ENCODE measurements around the gene UBAC2. TPM values are rescaled to one million over a fixed set of nuclear protein-coding genes. Genes with fewer than 3 reads are reported as not detected.

Gene UBAC2
- total and polyA plus RNA-seq, 2 experiments from 2014 or later: 78.2 to 83.1 TPM

DNA sequence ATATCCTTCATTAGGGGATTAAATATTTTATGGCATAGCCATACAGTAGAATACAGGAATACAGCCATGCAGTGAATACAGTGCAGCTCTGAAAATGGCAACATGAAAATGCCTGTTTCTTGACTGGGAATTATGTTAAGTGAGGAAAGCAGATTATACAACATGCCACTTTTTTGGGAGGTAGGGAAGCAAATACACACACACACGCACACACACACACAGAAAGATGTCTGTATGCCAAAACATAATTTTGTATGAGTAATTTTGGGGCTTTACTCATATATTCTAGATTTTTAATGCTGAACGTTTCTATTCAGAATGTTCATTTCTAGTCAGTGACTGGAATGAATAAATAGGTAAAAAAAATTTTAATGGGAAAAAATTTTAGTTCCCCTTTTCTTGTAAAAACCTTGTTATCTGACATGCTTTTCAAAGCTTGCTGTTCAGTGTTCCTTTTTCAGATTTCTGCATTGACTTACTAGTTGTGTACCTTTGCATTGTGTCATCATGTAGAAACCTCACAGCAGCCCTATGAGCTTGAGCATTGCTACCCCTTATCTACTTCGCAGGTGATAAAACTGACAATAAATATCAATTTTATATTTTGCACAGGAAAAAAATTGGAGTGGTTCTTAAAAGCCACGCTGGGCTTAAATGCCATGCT lies 98.7 kb downstream of the UBAC2 start:
- H3K4me1 ChIP-seq (ENCODE audit: insufficient read depth): peaks cover 6% of the 10 kb centered on the region
- no peak overlapping the region for H3K4me2 ChIP-seq
- no peak overlapping the region for H3K4me3 ChIP-seq
- 75% methylated on average over 4 of the region's 4 CpGs for WGBS (ENCODE audit: low lambda C conversion rate, missing lambda C conversion rate)
- H3K9me2 ChIP-seq (replicated peaks; ENCODE audit: insufficient read depth): no peaks in the 10 kb centered on the region
- no peaks in the 10 kb centered on the region for H4K20me1 ChIP-seq (ENCODE audit: insufficient read depth, poor library complexity, severe bottlenecking)
- H3K79me2 ChIP-seq: no peaks in the 10 kb centered on the region
- H3K9me3 ChIP-seq (ENCODE audit: low read depth): no peaks in the 10 kb centered on the region
- H3K36me3 ChIP-seq (replicated peaks; ENCODE audit: insufficient read depth, low read depth): no peaks in the 10 kb centered on the region
- no peak overlapping the region for H3K27ac ChIP-seq
- TF ChIP-seq CTCF (IDR thresholded peaks at IDR 0.05; ENCODE audit: poor library complexity) (no peak), EZH2phosphoT487 (IDR thresholded peaks at IDR 0.05; ENCODE audit: low read depth, severe bottlenecking, unreplicated experiment) (no peak), EZH2 (IDR thresholded peaks at IDR 0.05; ENCODE audit: borderline replicate concordance) (no peak)
- H2AFZ ChIP-seq: no peak overlapping the region
- no peak for DNase-seq (ENCODE audit: low spot score)
- H3K27me3 ChIP-seq: no peaks in the 10 kb centered on the region

DNA sequence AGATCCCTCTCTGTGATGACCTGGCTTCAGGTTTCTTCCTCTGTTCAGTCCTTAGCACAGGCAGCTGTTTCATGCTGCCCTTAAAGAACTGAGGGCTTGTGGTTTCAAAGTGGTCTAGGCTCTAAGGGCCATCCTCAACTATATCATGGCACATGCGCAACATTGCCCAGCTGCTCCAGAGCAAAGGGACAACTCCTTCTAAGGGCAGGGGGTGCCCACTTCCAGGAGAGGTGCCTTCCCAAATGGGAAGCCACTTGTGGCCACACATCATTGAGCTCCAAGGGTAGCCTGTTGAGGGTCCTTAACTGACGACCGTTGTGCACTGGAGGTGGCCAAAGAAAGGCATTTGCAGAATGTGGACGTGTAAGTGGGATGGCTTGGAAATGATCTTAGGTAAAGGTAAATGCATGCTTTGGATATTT lies 99.3 kb downstream of the UBAC2 start:
- no peak overlapping the region for H3K27ac ChIP-seq
- no peaks in the 10 kb centered on the region for H3K9me3 ChIP-seq (ENCODE audit: low read depth)
- H3K4me2 ChIP-seq: no peak overlapping the region
- H3K36me3 ChIP-seq (replicated peaks; ENCODE audit: insufficient read depth, low read depth): no peaks in the 10 kb centered on the region
- TF ChIP-seq EZH2 (IDR thresholded peaks at IDR 0.05; ENCODE audit: borderline replicate concordance) (no peak), CTCF (IDR thresholded peaks at IDR 0.05; ENCODE audit: poor library complexity) (no peak), EZH2phosphoT487 (IDR thresholded peaks at IDR 0.05; ENCODE audit: low read depth, severe bottlenecking, unreplicated experiment) (no peak)
- H3K27me3 ChIP-seq: no peaks in the 10 kb centered on the region
- H4K20me1 ChIP-seq (ENCODE audit: insufficient read depth, poor library complexity, severe bottlenecking): no peaks in the 10 kb centered on the region
- peaks cover 6% of the 10 kb centered on the region for H3K4me1 ChIP-seq (ENCODE audit: insufficient read depth)
- WGBS (ENCODE audit: low lambda C conversion rate, missing lambda C conversion rate): 86% methylated on average over 4 of the region's 4 CpGs
- H2AFZ ChIP-seq: no peak overlapping the region
- H3K4me3 ChIP-seq: no peak overlapping the region
- no peak for DNase-seq (ENCODE audit: low spot score)
- no peaks in the 10 kb centered on the region for H3K79me2 ChIP-seq
- H3K9me2 ChIP-seq (replicated peaks; ENCODE audit: insufficient read depth): no peaks in the 10 kb centered on the region

GRCh38 chr13:99301056-99301838 lies 100.6 kb downstream of the UBAC2 start:
- no peaks in the 10 kb centered on the region for H3K9me2 ChIP-seq (replicated peaks; ENCODE audit: insufficient read depth)
- H3K4me1 ChIP-seq (ENCODE audit: insufficient read depth): no peaks in the 10 kb centered on the region
- no peak overlapping the region for H3K4me3 ChIP-seq
- no peak overlapping the region for H3K27ac ChIP-seq
- no peaks in the 10 kb centered on the region for H3K36me3 ChIP-seq (replicated peaks; ENCODE audit: insufficient read depth, low read depth)
- 90% methylated on average over 7 of the region's 7 CpGs for WGBS (ENCODE audit: low lambda C conversion rate, missing lambda C conversion rate)
- DNase-seq (ENCODE audit: low spot score): no peak
- H3K79me2 ChIP-seq: no peaks in the 10 kb centered on the region
- no peaks in the 10 kb centered on the region for H3K27me3 ChIP-seq
- H4K20me1 ChIP-seq (ENCODE audit: insufficient read depth, poor library complexity, severe bottlenecking): no peaks in the 10 kb centered on the region
- no peak overlapping the region for H2AFZ ChIP-seq
- H3K9me3 ChIP-seq (ENCODE audit: low read depth): no peaks in the 10 kb centered on the region
- no peak for TF ChIP-seq EZH2 (IDR thresholded peaks at IDR 0.05; ENCODE audit: borderline replicate concordance)
- TF ChIP-seq EZH2phosphoT487 (IDR thresholded peaks at IDR 0.05; ENCODE audit: low read depth, severe bottlenecking, unreplicated experiment): no peak
- TF ChIP-seq CTCF (IDR thresholded peaks at IDR 0.05; ENCODE audit: poor library complexity): no peak
- H3K4me2 ChIP-seq: no peak overlapping the region

Measured in hepatocyte (in vitro differentiated cells).